ENCODE data around the gene PRDM10.

Gene PRDM10

GRCh38 chr11:129918361-129918760 is 84.3 kb downstream of the PRDM10 start:
- H3K4me2 ChIP-seq (ENCODE audit: low read length) = no peak overlapping the region
- H3K36me3 ChIP-seq (ENCODE audit: insufficient read depth, low read length) = peaks cover 96% of the 10 kb centered on the region
- H3K4me3 ChIP-seq (ENCODE audit: low read depth, low read length, poor library complexity, severe bottlenecking) = no peak overlapping the region
- no peaks in the 10 kb centered on the region for H3K9me2 ChIP-seq (ENCODE audit: low read depth, low read length)
- H3F3A ChIP-seq (ENCODE audit: insufficient read depth, low read length) = no peaks in the 10 kb centered on the region
- no peak overlapping the region for H3K27ac ChIP-seq (ENCODE audit: low read depth, low read length, poor library complexity, severe bottlenecking)
- H3K4me1 ChIP-seq (ENCODE audit: insufficient read depth, low read length, severe bottlenecking) = peaks cover 4% of the 10 kb centered on the region
- H3K27me3 ChIP-seq (ENCODE audit: insufficient read depth, low read length) = no peaks in the 10 kb centered on the region
- H3K9me3 ChIP-seq (ENCODE audit: low read length) = no peaks in the 10 kb centered on the region
- H4K20me1 ChIP-seq (ENCODE audit: insufficient read depth, low read length) = no peaks in the 10 kb centered on the region
- no peaks in the 10 kb centered on the region for H3K79me2 ChIP-seq (ENCODE audit: insufficient read depth, low read length)
- no peak overlapping the region for H3K9ac ChIP-seq (ENCODE audit: low read length)
- no peak for TF ChIP-seq EZH2 (IDR thresholded peaks at IDR 0.05; ENCODE audit: borderline replicate concordance, low read length)
- no peak for TF ChIP-seq CTCF (IDR thresholded peaks at IDR 0.05; ENCODE audit: low read length)
- H2AFZ ChIP-seq (ENCODE audit: low read length) = no peak overlapping the region

GRCh38 chr11:129917231-129917630 is 85.4 kb downstream of the PRDM10 start:
- H3K4me2 ChIP-seq (ENCODE audit: low read length) = no peak overlapping the region
- no peaks in the 10 kb centered on the region for H3F3A ChIP-seq (ENCODE audit: insufficient read depth, low read length)
- H3K36me3 ChIP-seq (ENCODE audit: insufficient read depth, low read length) = peaks cover 92% of the 10 kb centered on the region
- no peaks in the 10 kb centered on the region for H3K79me2 ChIP-seq (ENCODE audit: insufficient read depth, low read length)
- no peaks in the 10 kb centered on the region for H3K9me2 ChIP-seq (ENCODE audit: low read depth, low read length)
- no peaks in the 10 kb centered on the region for H4K20me1 ChIP-seq (ENCODE audit: insufficient read depth, low read length)
- TF ChIP-seq CTCF (IDR thresholded peaks at IDR 0.05; ENCODE audit: low read length) (no peak), EZH2 (IDR thresholded peaks at IDR 0.05; ENCODE audit: borderline replicate concordance, low read length) (no peak)
- no peaks in the 10 kb centered on the region for H3K27me3 ChIP-seq (ENCODE audit: insufficient read depth, low read length)
- H3K9ac ChIP-seq (ENCODE audit: low read length) = no peak overlapping the region
- H3K4me3 ChIP-seq (ENCODE audit: low read depth, low read length, poor library complexity, severe bottlenecking) = no peak overlapping the region
- H2AFZ ChIP-seq (ENCODE audit: low read length) = no peak overlapping the region
- H3K27ac ChIP-seq (ENCODE audit: low read depth, low read length, poor library complexity, severe bottlenecking) = no peak overlapping the region
- H3K9me3 ChIP-seq (ENCODE audit: low read length) = no peaks in the 10 kb centered on the region
- peaks cover 3% of the 10 kb centered on the region for H3K4me1 ChIP-seq (ENCODE audit: insufficient read depth, low read length, severe bottlenecking)

GRCh38 chr11:129911298-129911697 is 91.3 kb downstream of the PRDM10 start:
- Histone ChIP-seq H3K4me2 (ENCODE audit: low read length) (no peak overlapping the region), H3K9ac (ENCODE audit: low read length) (no peak overlapping the region), H3K27me3 (ENCODE audit: insufficient read depth, low read length) (no peaks in the 10 kb centered on the region), H3K4me3 (ENCODE audit: low read depth, low read length, poor library complexity, severe bottlenecking) (no peak overlapping the region), H3F3A (ENCODE audit: insufficient read depth, low read length) (no peaks in the 10 kb centered on the region), H3K9me3 (ENCODE audit: low read length) (no peaks in the 10 kb centered on the region), H3K4me1 (ENCODE audit: insufficient read depth, low read length, severe bottlenecking) (peaks cover 3% of the 10 kb centered on the region), H3K27ac (ENCODE audit: low read depth, low read length, poor library complexity, severe bottlenecking) (no peak overlapping the region), H3K36me3 (ENCODE audit: insufficient read depth, low read length) (peaks cover 90% of the 10 kb centered on the region), H3K79me2 (ENCODE audit: insufficient read depth, low read length) (no peaks in the 10 kb centered on the region), H3K9me2 (ENCODE audit: low read depth, low read length) (no peaks in the 10 kb centered on the region), H4K20me1 (ENCODE audit: insufficient read depth, low read length) (no peaks in the 10 kb centered on the region), H2AFZ (ENCODE audit: low read length) (no peak overlapping the region)
- TF ChIP-seq CTCF (IDR thresholded peaks at IDR 0.05; ENCODE audit: low read length) = no peak
- no peak for TF ChIP-seq EZH2 (IDR thresholded peaks at IDR 0.05; ENCODE audit: borderline replicate concordance, low read length)

All from OCI-LY1 (cell line).